CD4-positive, alpha-beta T cell treated with Interleukin-17A for 4 hours (primary cell): ENCODE measurements around the gene OPTN.
A peak's percentile ranks its signal among the peaks of the same experiment; 100 is the strongest.
"Not testable (repeated sequence)": the region's sequence is repeated elsewhere in the genome, so short reads cannot be mapped to it uniquely, and the experiment has no call there.

ENCODE experiments used
- DNase-seq: peaks from one replicate; pipeline ENCODE4 v3.0.0-alpha.2; 2020; ENCODE audit warnings: mixed read lengths

OPTN gene

DNA sequence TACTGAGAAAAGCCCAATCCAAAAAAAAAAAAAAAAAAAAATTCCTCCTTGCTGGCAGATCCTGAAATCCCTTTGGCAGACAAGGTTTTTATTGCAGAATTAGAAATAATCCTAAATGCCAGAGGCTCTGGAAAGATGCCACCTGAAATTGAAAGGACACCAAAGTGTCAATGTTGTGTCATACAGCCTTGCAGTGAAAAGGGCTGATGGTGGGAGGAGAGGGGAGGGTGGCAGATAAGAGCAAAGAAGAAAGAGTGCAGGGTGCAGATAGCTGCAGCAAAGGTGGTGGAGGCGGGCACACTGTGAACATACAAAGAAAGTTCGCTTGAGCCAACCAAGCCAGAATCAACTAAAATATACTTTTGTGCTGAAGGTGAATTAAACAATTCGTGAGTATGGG is 8.2 kb upstream of the OPTN start:
- DNase-seq, result no peak

DNA sequence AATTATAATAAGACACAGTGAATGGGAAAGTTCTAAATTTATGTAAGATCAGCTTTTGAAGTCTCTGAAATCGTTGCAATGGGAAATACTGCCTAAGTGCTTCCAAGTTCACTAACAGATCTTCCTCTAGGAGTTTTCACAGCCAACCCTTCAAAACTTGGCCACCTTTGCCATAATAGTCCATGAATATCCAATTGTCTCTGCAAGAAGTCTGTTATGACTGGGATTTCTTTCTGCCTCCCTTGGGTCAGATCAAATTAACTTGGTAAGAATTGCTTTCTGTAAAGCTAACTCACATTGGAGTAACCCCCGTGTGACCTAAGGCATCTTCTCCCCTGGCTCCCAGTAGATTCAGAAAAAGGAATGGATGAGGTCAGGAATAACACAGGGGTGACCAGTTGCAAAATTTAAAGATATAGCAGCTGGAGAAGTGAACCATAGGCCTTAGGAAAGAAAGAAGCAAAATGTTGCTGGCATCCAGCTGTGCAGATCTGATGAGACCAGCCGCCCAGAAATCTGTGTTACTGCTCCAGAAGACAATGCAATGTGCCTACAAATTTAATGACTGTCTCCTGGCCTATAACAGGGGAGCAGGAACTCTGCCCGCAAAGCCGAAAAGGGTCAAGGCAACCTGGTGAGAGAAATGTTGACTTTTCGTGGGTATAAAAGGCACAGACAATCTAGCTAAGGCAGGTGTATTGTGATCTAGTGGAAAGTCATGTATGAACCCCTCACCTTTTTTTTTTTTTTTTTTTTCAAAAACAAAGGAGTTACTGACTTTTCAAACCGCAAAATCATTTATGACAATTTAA is 7.5 kb upstream of the OPTN start:
- no peak for DNase-seq

DNA sequence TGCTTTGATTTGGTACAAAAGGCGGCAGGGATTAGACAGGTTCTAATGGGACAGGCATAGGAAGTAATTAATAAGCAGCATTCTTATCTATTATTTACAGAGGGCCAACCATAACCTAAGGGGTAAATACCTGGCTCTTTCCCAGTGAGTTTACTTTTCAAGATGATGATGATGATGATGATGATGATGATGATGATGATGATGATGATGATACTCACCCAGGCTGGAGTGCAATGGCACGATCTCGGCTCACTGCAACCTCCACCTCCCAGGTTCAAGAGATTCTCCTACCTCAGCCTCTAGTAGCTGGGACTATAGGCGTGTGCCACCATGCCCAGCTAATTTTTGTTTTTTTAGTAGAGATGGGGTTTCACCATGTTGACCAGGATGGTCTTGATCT is 5.9 kb upstream of the OPTN start:
- not testable (repeated sequence) for DNase-seq

DNA sequence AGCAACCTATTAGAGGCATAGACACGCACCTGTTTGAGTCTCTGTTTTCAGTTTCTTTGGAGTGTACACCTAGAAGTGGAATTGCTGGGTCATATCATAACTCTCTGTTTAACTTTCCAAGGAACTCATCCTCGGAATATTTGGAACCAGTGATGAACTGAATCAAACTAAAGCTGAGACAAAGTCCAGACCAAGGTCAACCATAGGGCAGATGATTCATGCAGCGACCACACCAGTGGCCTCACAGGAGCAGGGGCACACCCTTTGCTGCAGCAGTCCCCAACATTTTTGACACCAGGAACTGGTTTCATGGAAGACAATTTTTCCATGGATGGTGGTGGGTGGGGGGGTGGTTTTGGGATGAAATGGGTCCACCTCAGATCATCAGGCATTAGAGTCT is 4.9 kb upstream of the OPTN start:
- no peak for DNase-seq

DNA sequence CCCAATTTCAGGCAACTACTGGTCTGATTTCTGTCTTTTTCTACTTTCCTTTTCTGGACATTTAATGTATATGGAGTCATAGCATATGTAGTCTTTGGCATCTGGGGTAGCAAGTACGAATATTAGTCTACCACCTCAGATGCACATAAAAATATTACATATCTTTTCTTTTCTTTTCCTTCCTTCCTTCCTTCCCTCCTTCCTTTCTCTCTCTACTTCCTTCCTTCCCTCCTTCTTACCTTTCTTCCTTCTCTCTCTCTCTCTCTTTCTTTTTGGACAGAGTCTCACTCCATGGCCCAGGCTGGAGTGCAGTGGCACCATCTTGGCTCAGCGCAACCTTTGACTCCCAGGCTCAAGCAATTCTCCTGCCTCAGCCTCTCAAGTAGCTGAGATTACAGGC is 4.0 kb upstream of the OPTN start:
- no peak for DNase-seq

DNA sequence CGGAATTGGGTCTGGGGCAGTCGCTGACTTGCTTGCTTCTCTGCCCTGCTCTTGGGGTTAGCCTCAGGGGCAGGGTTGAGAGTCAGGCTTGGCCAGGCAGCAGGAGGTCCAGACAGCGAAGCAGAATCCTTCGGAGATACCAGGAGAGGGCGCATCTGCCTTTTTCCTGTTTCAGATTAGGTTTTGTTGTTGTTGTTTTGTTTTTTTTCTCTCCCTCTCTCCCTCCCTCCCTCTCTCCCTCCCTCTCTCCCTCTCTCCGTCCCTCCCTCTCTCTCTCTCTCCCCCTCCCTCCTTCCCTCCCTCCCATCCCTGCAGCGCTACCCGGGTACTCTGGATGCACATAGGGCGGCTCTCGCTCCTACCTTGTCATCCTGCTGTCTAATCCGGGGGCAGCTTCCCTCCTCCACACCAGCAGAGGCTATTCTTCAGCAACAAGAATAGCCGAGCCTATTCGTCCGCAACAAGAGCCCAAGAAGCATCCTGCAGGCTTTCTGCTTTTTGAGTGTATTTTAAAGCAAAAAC is 758 bp upstream of the OPTN start:
- DNase-seq, result peak; percentile 60

DNA sequence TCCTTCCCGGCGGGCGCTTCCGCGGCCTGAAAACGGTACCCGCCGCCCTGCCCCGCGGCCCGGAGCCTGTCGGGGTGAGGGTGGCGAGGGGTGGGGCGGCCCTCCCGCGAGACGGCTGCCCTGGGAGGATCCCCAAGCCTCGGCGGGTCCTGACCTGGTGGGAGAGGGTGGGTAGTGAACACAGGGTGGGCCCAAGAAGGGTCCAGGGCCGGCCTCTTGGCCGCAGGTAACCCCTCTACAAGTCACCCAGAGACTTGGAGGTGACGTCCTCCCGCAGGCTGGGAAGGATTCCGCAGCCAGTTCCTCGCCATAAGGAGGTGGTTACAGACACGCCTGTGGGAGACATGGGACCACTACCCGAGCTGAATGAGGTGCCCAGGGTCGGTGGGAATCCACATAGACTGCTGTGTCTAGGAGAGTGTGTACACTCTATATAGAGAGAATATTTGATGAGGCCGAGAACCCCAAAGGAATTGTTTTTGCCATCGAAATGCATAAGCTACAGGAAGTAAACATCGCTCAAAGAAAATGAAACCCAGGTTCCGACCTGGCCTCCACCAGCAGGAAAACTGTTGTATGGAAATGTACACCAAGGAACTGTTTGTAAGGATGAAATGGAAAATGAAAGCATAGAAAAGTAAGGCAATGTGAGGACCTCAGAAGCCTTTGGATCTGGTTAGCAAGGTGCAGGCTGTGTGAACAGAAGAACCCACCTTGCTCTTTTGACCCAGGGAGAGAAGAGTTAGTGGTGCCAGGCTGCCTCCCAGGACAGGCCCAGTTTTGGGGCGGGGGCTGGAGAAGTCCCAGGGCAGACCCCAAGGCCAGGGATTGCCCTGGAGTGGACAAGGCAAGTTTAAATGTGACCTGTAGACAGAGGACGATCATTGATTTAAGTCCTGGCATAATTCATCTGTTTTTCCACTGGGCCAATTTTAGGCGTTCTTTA is 659 bp downstream of the OPTN start:
- DNase-seq, result peak; percentile 33

DNA sequence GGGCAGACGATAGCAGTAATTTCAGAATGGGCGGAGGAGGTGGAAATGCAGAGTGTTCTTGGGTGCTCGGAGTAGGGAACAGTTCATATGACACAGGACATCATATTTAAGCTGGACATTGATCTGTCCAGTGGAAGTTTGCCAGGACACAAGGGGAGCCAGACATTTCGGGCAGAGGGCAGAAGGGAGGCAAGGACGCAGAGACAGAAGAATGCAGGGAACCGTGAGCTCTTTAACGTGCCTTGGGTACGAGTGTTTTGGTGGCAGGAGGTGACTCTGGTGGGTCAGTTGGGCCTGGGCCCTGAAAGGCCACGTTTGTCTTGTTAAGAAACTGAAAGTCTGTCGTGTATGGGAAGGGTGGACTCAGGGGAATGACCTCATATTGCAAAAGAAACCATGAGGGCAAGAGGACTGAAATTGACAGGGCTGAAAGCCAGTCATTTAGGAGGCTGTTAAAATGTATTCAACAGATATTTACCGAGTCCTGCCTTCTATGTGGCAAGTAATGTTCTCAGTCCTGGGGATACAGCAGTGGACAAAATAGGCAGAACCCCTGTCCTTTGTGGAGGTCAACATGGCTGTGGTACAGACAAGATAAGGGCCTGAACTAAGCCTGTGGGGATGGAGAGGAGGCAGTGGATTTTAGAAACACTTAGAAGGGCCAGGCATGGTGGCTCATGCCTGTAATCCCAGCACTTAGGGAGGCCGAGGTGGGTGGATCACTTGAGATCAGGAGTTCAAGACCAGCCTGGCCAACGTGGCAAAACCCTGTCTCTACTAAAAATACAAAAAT is 2.2 kb downstream of the OPTN start:
- no peak for DNase-seq

DNA sequence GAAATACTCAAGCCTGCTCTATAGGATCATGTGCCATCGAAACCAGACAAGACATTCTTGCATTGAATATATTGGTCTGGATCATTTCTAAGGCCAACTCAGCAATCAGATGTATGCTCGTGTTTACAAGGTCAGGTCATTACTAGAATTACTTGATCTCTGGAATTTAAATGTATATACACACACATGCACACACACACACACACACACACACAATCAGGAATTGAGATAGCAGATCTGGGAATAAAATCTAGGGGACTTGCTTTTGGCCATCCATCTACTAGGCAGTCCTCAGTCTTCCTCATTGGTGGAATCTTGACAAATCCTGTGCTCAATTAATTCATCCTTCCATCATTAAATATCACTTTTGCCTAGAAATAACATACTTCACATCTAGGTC is 3.6 kb downstream of the OPTN start:
- no peak for DNase-seq

DNA sequence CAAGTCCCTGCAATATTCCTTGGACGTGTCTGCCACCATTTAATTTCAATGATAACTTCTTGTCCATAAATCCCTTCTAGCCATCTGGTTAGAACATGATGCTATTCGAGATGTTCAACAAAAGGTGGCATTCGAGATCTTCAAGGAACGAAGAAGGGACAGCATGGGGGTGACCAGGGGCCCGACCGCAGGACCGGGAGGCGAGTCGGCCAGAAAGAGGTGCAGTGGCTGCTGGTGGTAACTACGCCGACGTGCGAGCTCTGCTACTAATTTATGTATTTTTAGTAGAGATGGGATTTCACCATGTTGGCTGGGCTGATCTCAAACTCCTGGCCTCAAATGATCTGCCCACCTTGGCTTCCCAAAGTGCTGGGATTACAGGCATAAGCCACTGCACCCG is 4.7 kb downstream of the OPTN start:
- DNase-seq, result no peak

DNA sequence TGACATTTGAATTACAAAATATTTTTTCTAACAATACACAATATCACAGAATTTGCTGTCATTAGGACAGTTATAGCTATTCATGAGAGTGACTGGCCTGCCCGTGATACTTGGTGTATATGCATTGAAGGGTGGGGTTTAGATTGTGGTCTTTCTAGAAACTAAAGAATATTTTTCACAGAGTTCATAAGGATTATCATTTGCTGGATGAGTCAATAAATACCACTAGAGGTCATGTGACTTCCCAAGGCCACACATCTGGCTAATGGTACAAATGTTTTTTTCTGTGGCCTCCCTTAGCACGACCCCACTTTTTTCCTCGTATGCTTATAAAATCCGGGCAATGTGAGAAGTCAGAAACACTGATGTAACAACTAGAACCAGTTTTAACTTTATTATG is 5.2 kb downstream of the OPTN start:
- DNase-seq, result no peak

DNA sequence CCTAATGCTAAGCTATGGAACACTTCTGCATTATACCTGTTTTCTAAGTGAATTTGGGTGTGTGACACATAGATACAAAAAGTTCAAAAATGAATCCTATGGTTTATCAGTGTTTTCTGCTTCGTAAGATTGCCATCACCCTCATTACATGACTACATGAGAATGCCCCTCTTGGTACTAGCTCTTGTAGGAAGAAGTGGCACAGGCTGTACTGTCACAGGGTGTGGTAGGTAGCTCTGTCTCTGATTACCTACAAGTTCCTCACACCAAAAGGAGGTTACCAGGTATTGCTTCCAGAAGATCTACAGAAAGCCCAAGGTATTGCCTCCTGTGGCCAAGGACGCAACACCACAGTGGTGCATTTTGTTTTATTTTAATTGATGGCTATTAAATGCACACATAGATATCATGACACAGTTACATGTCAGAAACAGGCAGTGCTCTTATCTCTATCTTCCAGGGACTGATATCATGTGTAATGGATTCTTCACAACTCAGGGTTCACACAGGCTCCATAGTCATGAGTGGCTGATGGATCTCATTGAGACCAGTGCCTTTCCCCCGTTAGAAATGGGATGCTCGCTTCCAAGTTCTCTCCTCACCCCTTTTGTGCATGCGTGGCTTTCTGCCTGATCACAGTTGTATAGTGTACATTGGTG is 6.6 kb downstream of the OPTN start:
- DNase-seq, result no peak

DNA sequence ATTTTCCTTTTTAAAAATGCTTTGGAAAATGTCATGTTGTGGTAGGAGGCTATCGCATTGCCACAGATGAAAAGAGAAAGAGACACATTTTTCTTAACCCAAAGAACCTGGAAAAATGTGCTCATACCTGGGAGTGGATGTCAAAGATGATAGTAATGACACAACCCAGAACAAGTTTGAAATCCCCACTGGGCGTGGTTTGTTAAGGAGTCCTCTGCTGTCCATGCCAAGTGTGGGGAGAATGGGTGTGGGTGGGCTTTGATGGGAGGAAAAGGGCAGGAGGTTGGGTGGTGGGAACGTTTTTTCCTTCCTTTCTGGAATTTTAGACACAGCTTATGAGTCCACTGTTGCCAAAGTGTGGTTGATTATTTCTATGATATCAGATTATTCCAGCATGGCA is 10.9 kb downstream of the OPTN start:
- no peak for DNase-seq

DNA sequence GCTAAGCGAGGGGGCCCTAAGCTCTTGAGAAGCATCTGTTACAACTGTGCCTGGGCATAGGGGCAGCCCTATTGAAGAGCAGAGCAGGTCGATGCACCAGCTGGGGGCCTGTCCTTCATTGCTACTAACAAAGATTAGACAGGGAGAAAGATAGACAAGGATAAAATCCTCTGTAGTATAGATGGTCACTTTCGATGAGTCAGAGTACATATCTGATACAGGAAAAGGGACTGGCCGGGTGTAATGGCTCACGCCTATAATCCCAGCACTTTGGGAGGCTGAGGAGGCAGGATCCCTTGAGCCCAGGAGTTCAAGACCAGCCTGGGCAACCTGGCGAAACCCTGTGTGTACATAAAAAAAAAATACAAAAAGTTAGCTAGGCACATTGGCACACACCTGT is 13.6 kb downstream of the OPTN start:
- DNase-seq, result no peak

DNA sequence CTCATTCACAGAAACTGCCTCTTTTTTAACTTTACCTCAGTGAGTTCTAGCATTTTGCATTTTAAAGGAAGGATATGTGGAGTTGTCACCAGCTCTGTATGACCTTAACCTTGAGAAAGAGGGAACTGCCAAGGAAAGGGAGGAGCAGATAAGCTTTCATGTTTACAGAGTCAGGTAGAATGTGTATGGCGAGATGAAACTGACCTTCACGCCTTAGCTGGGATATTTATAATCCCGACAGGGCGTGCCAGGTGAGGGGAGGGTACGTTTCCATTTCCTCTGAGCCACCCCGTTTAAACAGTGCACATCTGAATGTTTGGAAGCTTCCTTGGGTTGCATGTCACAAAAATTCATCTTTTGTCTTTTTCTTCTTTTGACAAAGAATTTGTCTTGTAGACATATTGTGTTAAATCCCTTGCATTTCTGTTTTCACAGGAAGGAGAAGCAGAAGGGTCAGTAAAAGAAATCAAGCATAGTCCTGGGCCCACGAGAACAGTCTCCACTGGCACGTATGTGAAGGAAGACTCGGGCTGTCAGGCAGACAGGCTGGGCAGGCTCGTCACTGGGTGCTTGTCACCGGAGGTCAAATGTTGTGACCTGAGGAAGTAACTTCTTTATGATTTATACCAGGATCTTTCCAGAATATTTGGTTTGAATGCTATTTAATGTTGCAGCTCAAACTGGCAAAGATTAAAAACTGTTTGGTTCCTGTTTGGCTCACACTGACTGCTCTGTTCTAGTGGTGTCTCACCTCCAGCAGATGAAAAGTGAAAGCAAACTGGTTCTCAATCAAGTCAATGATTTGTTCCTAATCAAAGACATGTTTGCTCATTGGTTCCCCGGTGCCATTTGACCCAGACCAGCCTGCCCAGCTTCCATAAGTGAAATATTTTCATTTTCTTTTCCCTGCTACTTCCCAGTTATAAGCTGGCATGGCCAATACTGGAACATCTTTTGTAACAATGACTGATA is 16.2 kb downstream of the OPTN start:
- DNase-seq, result no peak

DNA sequence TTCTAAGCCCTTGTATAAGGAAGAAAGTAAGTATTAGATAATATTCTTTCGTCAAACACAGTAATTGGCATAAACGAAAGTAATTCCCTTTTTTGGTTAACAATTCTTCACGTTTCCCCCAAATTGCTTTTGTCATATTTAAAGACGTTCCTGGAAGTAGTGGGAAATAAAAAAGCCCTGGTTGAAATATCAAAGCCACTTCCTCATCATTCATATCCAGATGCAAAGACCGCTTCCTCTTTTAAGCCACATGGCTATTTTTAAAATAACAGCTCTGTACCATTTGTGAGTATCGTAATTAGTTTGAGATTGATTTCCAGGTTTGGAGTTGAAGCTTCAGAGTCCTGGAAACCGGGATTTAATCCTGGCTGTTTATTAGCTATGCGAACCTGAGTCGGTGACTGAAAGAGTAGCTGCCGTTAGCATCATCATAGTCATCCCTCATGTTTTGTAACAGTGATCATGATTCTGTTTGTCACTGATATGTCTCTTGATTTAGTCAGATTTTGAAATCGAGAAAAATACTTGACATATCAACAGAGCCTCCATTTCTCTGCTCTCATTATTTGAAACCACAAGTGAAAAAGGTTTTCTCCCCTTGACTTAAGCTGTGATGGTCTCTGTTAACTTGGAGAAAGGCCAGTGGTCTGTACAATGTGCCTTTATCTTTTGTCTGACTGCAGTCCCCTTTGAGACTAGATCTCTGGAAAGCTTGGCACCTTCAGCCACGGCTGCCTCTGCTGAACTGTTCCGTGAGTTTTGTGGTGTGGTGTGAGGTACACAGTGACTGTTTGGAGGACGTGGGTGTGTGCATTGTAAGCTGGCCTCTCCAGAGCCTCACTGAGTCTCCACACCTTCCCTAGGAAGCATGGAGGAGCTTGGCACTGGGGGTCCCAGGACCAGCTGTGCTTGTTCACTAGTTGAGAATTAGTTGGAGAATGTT is 18.1 kb downstream of the OPTN start:
- no peak for DNase-seq

DNA sequence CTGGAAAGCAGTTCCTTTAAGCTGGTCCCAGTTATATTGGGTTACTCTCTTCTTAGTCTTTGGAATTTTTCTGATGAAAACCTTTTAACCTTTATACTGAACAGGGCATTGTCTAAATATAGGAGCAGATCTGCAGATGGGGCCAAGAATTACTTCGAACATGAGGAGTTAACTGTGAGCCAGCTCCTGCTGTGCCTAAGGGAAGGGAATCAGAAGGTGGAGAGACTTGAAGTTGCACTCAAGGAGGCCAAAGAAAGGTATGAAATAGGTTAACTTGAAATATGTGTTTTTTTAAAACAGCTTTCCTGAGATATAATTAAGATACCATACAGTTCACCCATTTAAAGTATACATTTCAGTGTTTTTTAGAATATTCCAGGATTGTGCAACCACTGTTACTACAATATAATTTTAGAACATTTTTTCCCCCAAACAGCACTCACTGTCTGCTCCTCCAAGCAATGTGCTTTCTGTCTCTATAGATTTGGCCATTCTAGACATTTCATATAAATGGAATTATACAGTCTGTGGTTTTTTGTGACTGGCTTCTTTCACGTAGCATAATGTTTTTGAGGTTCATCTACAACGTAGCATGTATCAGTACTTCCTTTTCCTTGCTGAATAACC is 18.9 kb downstream of the OPTN start:
- DNase-seq, result no peak

DNA sequence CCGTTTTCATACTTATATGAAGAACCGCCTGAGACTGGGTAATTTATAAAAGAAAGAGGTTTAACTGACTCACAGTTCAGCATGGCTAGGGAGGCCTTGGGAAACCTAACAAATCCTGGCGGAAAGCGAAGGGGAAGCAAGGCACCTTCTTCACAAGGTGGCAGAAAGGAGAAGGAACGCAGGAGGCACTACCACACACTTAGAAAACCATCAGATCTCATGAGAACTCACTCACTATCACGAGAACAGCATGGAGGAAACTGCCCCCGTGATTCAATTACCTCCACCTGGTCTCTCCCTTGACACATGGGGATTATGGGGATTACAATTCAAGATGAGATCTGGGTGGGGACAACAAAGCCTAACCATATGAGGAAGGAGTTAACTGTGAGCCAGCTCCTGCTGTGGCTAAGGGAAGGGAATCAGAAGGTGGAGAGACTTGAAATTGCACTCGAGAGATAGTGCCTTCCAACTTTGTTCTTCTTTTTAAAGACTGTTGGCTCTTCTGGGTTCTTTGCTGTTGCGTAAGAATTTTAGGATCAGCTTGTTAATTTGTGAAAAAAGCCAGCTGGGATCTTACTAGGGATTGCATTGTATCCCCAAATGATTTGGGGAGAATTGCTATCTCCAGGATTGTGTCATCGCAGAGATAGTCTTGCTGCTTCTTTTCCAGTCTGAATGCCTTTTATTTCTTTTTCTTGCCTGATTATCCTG is 21.0 kb downstream of the OPTN start:
- DNase-seq, result no peak

DNA sequence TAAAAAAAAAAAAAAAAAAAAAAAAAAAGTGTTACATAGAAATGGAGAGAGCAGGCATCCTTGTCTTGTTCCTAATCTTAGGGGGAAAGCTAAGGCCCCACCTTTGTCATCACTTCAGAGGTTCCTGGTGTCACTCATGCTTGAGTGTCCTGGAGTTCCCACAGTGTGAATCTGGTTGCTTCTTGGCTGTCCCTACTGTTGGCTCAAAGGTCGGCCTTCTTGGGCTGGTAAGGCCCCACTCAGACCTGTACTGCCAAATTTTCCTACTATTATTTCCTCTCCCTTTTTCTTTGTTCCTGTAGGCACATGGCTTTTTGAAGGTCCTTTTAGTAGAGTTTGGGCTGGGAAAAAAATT is 21.5 kb downstream of the OPTN start:
- no peak for DNase-seq
